Glutamatergic neuron (in vitro differentiated cells): ENCODE results near the gene UBE2E3. TPM values are rescaled to one million over a fixed set of nuclear protein-coding genes. Genes with fewer than 3 reads are reported as not detected.

Experiments used
- DNase-seq: peaks from one replicate; pipeline ENCODE4 v3.0.0; 2022
- H3K27ac Mint-ChIP-seq: one replicate; pipeline ENCODE4 v1.8.0; 2020; ENCODE audit warnings: mild to moderate bottlenecking, mixed read lengths, inconsistent platforms; ENCODE audit not compliant: unreplicated experiment
- H3K27me3 Mint-ChIP-seq: one replicate; pipeline ENCODE4 v1.8.0; 2020; ENCODE audit warnings: mild to moderate bottlenecking, moderate library complexity, mixed read lengths, inconsistent platforms; ENCODE audit not compliant: unreplicated experiment
- H3K36me3 Mint-ChIP-seq: one replicate; pipeline ENCODE4 v1.8.0; 2020; ENCODE audit warnings: mild to moderate bottlenecking, mixed read lengths, inconsistent platforms; ENCODE audit not compliant: unreplicated experiment
- H3K4me1 Mint-ChIP-seq: one replicate; pipeline ENCODE4 v1.8.0; 2020; ENCODE audit warnings: mild to moderate bottlenecking, low read depth, mixed read lengths, inconsistent platforms; ENCODE audit not compliant: unreplicated experiment
- H3K4me3 Mint-ChIP-seq: one replicate; pipeline ENCODE4 v1.8.0; 2020; ENCODE audit warnings: mild to moderate bottlenecking, mixed read lengths, inconsistent platforms; ENCODE audit not compliant: unreplicated experiment
- H3K9me3 Mint-ChIP-seq: one replicate; pipeline ENCODE4 v1.8.0; 2020; ENCODE audit warnings: mild to moderate bottlenecking, moderate library complexity, mixed read lengths, inconsistent platforms; ENCODE audit not compliant: unreplicated experiment
- total RNA-seq: library from RNA; stranded (reverse); fragmentation: NEBNext Ultra II Directional; extraction: Animal tissue kit (Norgen Biotek cat#: 25700); gene quantifications from one replicate; pipeline ENCODE4 v1.2.1, GENCODE V29; 2021; ENCODE audit not compliant: unreplicated experiment
- TF ChIP-seq, protein P1 (sequence below): fragments of 200-600 bp; sonication (generic); IDR thresholded peaks from one replicate; pipeline ENCODE4 v1.5.0; 2021; ENCODE audit not compliant: partially characterized antibody, unreplicated experiment

UBE2E3 gene
- total RNA-seq, 1 donor from 2014 or later, result 294 TPM

DNA sequence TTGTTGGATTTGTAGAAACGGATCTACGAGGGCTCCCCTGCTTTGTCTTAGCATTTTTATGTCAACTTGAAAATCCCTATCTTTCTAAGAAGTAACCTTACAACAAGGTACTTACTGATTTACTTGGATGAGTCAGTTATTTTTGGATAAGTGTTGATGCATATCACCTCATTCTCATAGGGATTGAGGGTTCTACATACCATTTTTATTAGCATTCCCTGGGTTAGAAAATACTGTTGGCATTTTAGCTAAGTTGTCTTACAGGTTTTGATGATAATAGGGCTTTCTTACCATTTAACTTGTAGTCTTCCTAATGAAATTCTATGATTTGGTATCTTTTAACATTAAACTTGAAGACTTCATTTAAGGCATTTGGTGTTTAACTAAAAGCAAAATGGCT, 125.2 kb downstream of the UBE2E3 start:
- no peak overlapping the region for H3K27ac Mint-ChIP-seq
- no peak overlapping the region for H3K4me3 Mint-ChIP-seq
- TF ChIP-seq, protein P1, sequence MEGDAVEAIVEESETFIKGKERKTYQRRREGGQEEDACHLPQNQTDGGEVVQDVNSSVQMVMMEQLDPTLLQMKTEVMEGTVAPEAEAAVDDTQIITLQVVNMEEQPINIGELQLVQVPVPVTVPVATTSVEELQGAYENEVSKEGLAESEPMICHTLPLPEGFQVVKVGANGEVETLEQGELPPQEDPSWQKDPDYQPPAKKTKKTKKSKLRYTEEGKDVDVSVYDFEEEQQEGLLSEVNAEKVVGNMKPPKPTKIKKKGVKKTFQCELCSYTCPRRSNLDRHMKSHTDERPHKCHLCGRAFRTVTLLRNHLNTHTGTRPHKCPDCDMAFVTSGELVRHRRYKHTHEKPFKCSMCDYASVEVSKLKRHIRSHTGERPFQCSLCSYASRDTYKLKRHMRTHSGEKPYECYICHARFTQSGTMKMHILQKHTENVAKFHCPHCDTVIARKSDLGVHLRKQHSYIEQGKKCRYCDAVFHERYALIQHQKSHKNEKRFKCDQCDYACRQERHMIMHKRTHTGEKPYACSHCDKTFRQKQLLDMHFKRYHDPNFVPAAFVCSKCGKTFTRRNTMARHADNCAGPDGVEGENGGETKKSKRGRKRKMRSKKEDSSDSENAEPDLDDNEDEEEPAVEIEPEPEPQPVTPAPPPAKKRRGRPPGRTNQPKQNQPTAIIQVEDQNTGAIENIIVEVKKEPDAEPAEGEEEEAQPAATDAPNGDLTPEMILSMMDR, result no peak
- peaks cover 9% of the 10 kb centered on the region for H3K4me1 Mint-ChIP-seq
- no peak for DNase-seq
- H3K9me3 Mint-ChIP-seq, result no peaks in the 10 kb centered on the region
- H3K27me3 Mint-ChIP-seq, result no peaks in the 10 kb centered on the region
- H3K36me3 Mint-ChIP-seq, result no peaks in the 10 kb centered on the region

DNA sequence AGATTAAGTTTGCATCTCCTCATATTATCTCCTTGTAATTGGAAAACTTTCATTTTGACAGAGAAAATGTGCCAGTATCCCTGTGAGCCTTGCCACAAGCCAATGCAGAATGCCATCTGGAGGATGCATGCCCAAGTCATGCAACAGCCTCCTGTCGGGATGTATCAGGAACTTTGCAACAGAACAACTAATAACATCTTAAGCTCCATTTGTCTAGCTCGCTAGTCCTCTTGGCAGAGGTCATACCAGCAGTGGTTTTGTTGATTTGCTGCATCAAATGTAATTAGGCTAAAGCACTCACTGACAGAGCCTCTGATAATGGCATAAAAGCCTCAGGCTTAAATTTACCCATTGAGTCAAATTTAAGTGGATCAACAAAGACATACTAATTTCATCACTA, 125.8 kb downstream of the UBE2E3 start:
- no peaks in the 10 kb centered on the region for H3K36me3 Mint-ChIP-seq
- H3K4me1 Mint-ChIP-seq, result peaks cover 9% of the 10 kb centered on the region
- no peak for DNase-seq
- H3K9me3 Mint-ChIP-seq, result no peaks in the 10 kb centered on the region
- TF ChIP-seq, protein P1, result no peak
- H3K4me3 Mint-ChIP-seq, result no peak overlapping the region
- H3K27ac Mint-ChIP-seq, result no peak overlapping the region
- no peaks in the 10 kb centered on the region for H3K27me3 Mint-ChIP-seq

DNA sequence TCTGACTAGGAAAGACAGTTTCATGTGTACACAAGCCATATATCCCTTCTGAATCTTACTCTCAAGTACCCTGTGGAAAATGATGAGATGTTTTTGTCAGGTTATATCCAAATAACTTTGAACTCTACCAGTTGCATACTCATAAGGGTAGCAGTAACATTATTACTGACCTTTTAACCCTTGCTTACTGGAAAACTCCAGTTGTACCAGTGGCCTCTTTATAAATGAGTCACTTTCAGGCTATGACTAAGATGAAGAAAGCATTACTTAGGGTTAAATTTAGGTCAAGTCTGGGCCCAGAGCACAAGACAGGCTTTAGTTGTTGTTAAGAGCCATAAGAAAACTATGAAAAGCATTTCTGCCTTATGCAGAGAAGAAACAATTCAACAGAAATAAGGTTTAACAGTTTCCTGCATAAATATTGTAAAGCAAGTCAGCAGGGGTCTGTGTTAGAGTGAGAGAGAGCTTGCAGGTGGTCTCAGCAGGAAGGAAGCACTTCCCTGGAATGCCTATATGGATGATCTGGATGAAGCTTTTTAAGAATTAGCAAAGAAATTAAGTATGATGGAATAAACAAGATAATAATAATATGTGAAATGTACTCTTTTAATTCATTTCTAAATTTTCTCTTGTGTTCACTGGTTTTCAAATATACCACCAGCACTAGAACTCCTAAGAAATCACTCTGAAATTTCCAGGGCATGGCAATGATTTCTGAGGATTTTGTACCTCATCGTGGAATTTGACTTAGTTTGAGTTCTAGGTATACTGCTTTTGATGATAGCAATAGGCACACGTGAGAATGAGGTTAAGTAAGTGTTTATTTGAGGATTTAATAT, 126.6 kb downstream of the UBE2E3 start:
- H3K27me3 Mint-ChIP-seq, result no peaks in the 10 kb centered on the region
- H3K36me3 Mint-ChIP-seq, result no peaks in the 10 kb centered on the region
- H3K9me3 Mint-ChIP-seq, result no peaks in the 10 kb centered on the region
- no peak for DNase-seq
- peaks cover 9% of the 10 kb centered on the region for H3K4me1 Mint-ChIP-seq
- no peak overlapping the region for H3K4me3 Mint-ChIP-seq
- no peak overlapping the region for H3K27ac Mint-ChIP-seq
- TF ChIP-seq, protein P1, result no peak

DNA sequence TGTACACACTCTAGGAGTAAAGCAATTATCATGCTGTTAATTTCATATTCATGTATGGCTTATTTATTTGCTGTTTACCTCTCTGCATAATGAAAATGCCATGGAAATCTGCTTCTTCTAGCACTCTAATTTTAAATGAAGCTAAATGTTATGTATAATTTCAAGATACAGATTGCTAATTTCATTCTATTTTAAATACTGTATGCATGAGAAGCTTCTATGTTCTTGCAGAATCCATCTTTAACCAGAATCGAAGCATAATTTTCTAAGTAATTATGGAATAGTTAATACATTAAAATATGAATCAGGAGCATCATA, 127.2 kb downstream of the UBE2E3 start:
- Mint-ChIP-seq H3K36me3 (no peaks in the 10 kb centered on the region), H3K4me1 (peaks cover 9% of the 10 kb centered on the region), H3K9me3 (no peaks in the 10 kb centered on the region), H3K4me3 (no peak overlapping the region), H3K27me3 (no peaks in the 10 kb centered on the region), H3K27ac (no peak overlapping the region)
- no peak for DNase-seq
- TF ChIP-seq, protein P1, result no peak

DNA sequence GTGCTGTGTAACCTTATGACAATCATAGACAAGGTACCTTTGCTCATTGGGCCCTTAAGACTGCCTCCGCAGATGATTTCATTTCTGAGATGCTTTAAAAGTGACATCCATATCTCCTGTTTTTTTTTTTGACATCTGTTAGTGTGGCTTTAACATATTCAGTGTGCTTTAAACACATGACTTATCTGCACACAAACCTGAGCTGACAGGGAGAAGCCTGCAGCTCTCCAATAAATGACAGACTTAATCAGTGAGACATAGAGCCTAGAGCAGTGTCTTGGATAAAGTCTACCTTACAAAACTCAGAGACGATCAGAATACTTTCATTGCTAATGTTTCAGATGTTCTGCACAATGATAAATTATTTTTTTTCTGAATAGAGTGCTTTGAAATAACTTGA, 130.7 kb downstream of the UBE2E3 start:
- Mint-ChIP-seq H3K36me3 (no peaks in the 10 kb centered on the region), H3K9me3 (no peaks in the 10 kb centered on the region), H3K27me3 (no peaks in the 10 kb centered on the region), H3K4me1 (peaks cover 3% of the 10 kb centered on the region), H3K4me3 (no peak overlapping the region), H3K27ac (no peak overlapping the region)
- DNase-seq, result no peak
- TF ChIP-seq, protein P1, result no peak
